Pancreas (tissue), 10 donors: Measurements from ENCODE around the gene RBM5. TPM values are rescaled to one million over a fixed set of nuclear protein-coding genes. Genes with fewer than 3 reads are reported as not detected.
A peak's percentile ranks its signal among the peaks of the same experiment; 100 is the strongest.

Source experiments
- ATAC-seq, 4 donors: fragments of 200-7000 bp; cut with Tn5 transposase; one replicate each; pipeline versions ENCODE4 v1.8.0 to v1.9.1; 2020; ENCODE audit warnings: mild to moderate bottlenecking in 4 of 4, moderate library complexity in 4 of 4
- DNase-seq, 6 donors: peaks; one replicate each; pipeline ENCODE4 v3.0.0-alpha.2; 2020
- FAIRE-seq: peaks from 2 replicates; lab custom pipeline; 2012; peaks lifted over from hg19 to GRCh38; lab: Jason Lieb, UNC
- H3K27ac ChIP-seq, 4 donors: fragments of 200-600 bp; sonication (generic); 1 replicate in 3 of 4; 2 replicates in 1 of 4; pipeline versions ENCODE4 v1.5.0 to v1.8.0; 2020
- H3K27me3 ChIP-seq, 4 donors: fragments of 200-600 bp; one replicate each; pipeline ENCODE4 v1.8.0; 2021
- H3K36me3 ChIP-seq, 3 donors: fragments of 200-600 bp; sonication (generic) in 1 of 3; one replicate each; pipeline versions ENCODE4 v1.5.0 to v1.8.0; 2020 to 2021
- H3K4me1 ChIP-seq, 3 donors: fragments of 200-600 bp; one replicate each; pipeline ENCODE4 v1.8.0; 2021
- H3K4me3 ChIP-seq, 4 donors: fragments of 200-600 bp; sonication (generic) in 2 of 4; one replicate each; pipeline versions ENCODE4 v1.5.0 to v1.8.0; 2020 to 2021
- H3K9me3 ChIP-seq, 4 donors: fragments of 200-600 bp; one replicate each; pipeline ENCODE4 v1.8.0; 2021
- WGBS, 2 donors: extraction: QIAGEN DNeasy Blood & Tissue Kit; methylation state at CpG; one replicate each; pipeline ENCODE4 v1.1.7; 2013; 5-methylcytosine and 5-hydroxymethylcytosine counted together
- intact Hi-C, 3 donors: fragments of 100-400 bp; cut with DNase I; formaldehyde crosslinking; loops; one replicate each; pipeline versions ENCODE4 v1.11.1 to v1.14.2; 2022
- polyA plus RNA-seq, 2 donors: library from polyadenylated mRNA; stranded (reverse); fragments of 200-250 nt; gene quantifications; one replicate each; pipeline ENCODE4 v1.2.3, GENCODE V29; 2013
- total RNA-seq, 6 donors: library from RNA; stranded (reverse); fragmentation: NEBNext Ultra II Directional in 4 of 6; extraction: Animal tissue kit (Norgen Biotek cat#: 25700) in 4 of 6; gene quantifications; one replicate each; pipeline versions ENCODE4 v1.2.1 to v1.2.4, GENCODE V29; 2021 to 2023
- TF ChIP-seq, protein P1 (sequence below), 4 donors: fragments of 200-600 bp; sonication (generic) in 3 of 4; IDR thresholded peaks; one replicate each; pipeline versions ENCODE4 v1.5.0 to v1.8.0; 2021; ENCODE audit warnings: antibody characterized with exemption in 4 of 4
- donor health status: healthy with polysubstance abuse.
- donor health status: DM: no; HTN: no; CAD: no; lungs with moderate emphysema.
- donor health status: DM: no; HTN: no; CAD: no.
- donor health status: control.
- donor health status: control.
- donor health status: Bipolar disorder and iron deficiency.
- donor health status: DM: yes; HTN: yes; CAD: no.
- donor health status: DM: no; HTN: no; CAD: no.
- donor health status: DM: no; HTN: no; CAD: no.
- donor health status: DM: yes; HTN: yes; CAD: no.

The RBM5 gene
- total and polyA plus RNA-seq, 8 donors = 42.5 to 186 (median 69.6) TPM

DNA sequence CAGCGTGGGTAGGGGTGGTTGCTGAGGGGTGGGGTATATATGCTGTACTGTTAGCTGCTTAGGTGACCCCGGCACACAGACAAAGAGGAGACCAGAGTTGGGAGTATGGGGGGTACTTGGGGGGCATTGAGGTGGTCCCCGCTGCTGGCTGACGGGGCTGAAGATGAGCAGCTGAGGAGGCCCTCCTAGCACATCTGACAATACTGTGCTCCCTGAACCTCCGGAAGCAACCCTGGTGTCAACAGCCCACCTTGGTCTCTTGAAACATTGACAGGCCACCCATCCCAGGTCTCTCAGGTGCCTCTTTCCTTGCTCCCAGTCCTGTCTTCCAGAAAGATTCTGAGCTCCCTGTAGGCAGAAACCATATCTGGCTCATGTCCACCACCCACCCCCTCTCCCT is 47.2 kb downstream of the RBM5 start:
- FAIRE-seq (no peak), DNase-seq (no peak), ATAC-seq (no peak)
- intact Hi-C loops = no loop called here
- no peaks in the 10 kb centered on the region for H3K9me3 ChIP-seq
- WGBS, 2 donors = 87 to 96% methylated on average over 5 of the region's 5 CpGs
- H3K4me3 ChIP-seq = no peak overlapping the region
- H3K27me3 ChIP-seq = no peaks in the 10 kb centered on the region
- H3K4me1 ChIP-seq = no peaks in the 10 kb centered on the region
- H3K36me3 ChIP-seq = no peaks in the 10 kb centered on the region
- H3K27ac ChIP-seq = no peak overlapping the region
- TF ChIP-seq, protein P1, sequence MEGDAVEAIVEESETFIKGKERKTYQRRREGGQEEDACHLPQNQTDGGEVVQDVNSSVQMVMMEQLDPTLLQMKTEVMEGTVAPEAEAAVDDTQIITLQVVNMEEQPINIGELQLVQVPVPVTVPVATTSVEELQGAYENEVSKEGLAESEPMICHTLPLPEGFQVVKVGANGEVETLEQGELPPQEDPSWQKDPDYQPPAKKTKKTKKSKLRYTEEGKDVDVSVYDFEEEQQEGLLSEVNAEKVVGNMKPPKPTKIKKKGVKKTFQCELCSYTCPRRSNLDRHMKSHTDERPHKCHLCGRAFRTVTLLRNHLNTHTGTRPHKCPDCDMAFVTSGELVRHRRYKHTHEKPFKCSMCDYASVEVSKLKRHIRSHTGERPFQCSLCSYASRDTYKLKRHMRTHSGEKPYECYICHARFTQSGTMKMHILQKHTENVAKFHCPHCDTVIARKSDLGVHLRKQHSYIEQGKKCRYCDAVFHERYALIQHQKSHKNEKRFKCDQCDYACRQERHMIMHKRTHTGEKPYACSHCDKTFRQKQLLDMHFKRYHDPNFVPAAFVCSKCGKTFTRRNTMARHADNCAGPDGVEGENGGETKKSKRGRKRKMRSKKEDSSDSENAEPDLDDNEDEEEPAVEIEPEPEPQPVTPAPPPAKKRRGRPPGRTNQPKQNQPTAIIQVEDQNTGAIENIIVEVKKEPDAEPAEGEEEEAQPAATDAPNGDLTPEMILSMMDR (IDR thresholded peaks at IDR 0.05) = no peak

DNA sequence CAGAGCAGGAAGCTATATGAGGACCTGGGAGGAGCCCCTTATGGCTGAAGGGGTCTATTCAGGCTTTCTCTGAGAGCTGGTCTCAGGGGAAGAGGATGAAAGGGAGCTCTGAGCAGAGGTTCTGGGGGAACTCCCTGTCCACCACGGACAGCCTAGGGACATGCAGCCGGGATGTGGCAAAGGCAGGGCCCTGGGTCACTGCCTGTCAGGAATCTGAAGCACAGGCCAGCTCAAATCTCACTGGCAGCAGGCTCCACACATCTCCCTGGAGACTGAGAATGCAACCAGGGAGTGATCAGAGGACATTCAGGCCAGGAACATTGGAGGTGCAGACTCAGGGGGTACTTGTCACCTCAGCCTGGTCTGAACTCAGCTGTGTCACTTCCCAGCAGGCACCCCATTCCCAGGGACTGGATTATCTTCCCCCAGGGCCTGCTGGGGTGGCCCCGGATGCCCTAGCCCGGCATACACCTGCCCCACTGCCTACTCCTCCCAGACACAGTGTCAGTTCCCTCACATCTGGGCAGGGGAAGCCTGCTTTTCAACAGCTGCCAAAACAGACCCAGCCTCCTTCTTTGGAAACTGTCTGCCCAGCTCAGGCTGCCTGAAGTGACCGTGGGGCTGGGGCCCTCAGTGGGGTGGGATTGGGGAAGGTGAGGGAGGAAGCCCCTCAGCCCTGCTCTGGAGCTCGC is 48.1 kb downstream of the RBM5 start:
- WGBS, 2 donors = 60 to 71% methylated on average over 6 of the region's 6 CpGs
- Histone ChIP-seq H3K9me3 (no peaks in the 10 kb centered on the region), H3K27me3 (no peaks in the 10 kb centered on the region), H3K4me1 (no peaks in the 10 kb centered on the region), H3K27ac (no peak overlapping the region), H3K4me3 (no peak overlapping the region), H3K36me3 (no peaks in the 10 kb centered on the region)
- ATAC-seq (no peak), FAIRE-seq (no peak), DNase-seq (no peak)
- TF ChIP-seq, protein P1 (IDR thresholded peaks at IDR 0.05) = no peak
- intact Hi-C loops = no loop called here

DNA sequence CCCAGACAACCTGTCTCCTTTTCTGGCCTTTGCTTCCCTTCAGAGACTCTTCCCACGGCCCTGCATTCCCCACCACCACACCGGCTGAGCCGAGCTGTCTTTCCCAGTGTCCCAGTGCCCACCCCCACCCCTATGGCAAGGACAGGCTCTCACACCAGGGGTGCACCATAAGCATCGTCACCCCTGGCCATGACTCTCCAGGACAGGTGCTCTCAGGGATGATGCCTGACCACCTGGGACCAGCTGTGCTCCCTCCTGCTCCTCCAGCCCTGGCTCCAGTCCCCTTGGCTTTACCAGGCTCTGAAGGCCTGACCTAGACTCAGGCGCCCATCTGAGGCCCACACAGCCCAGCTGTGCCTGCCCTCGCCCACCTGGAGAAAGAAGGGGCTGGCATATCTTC is 48.8 kb downstream of the RBM5 start:
- TF ChIP-seq, protein P1 (IDR thresholded peaks at IDR 0.05) = no peak
- intact Hi-C loops = no loop called here
- Histone ChIP-seq H3K4me1 (no peaks in the 10 kb centered on the region), H3K27me3 (no peaks in the 10 kb centered on the region), H3K4me3 (no peak overlapping the region), H3K9me3 (no peaks in the 10 kb centered on the region), H3K36me3 (no peaks in the 10 kb centered on the region), H3K27ac (no peak overlapping the region)
- FAIRE-seq = no peak
- WGBS, 2 donors = 83 to 87% methylated on average over 5 to 6 of the region's 6 CpGs
- DNase-seq = no peak
- ATAC-seq = no peak

DNA sequence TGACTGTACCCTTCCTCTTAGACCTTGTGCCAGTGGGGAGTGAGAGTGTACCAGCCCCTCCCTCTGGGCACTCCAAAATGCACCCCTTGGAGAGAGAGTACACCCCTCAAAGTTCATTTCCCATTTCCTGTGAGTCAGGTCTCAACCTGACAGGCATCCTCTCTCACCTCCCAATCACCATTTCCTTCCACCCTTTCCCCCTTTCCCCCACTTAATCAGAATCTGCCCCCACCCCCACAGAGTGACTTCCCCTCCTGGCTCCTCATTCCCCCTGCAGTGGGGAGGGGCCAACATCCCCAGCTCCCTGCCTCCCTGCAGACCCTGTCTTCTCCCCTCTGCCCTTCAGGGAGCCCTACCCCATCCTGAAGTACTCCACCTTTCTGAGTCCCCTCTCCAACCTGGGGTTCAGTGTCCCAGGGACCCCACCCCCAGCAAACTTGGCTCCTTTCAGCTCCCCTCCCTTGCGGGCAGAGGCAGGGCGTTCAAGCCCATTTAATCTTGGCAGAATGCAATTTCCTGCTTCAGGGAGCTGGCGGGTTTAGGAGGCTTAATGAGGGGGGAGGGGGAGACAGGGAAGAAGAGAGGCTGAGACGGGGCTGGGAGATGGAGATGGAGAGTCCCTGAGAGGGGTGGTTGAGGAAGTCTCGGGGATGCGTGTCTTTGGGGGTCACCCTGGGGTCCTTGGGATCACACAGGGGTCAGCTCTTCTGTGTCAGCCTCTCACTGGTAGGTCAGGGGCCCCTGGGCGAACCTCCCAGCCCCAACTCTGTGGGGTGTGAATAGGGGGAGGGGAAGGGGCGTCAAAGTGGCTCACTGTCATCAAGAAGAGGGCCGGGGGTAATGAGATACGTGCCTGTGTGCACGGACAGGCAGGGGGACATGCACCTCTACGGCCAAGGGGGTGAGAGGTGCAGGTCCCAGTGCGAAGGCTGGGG is 49.8 kb downstream of the RBM5 start:
- no peak for DNase-seq
- no peak for FAIRE-seq
- TF ChIP-seq, protein P1 (IDR thresholded peaks at IDR 0.05) = no peak
- ATAC-seq = peak in 1 of 4 donors; percentile 19
- 33 to 35% methylated on average over 13 of the region's 13 CpGs for WGBS, 2 donors
- intact Hi-C loops = no loop called here
- Histone ChIP-seq H3K27me3 (no peaks in the 10 kb centered on the region), H3K4me3 (no peak overlapping the region), H3K4me1 (no peaks in the 10 kb centered on the region), H3K27ac (no peak overlapping the region), H3K9me3 (no peaks in the 10 kb centered on the region), H3K36me3 (no peaks in the 10 kb centered on the region)
